GM19463 (cell line): Measurements from ENCODE around the gene RAB3GAP1.
"Not testable (repeated sequence)": the region's sequence is repeated elsewhere in the genome, so short reads cannot be mapped to it uniquely, and the experiment has no call there.

Experiments
- ATAC-seq: cut with Tn5 transposase; IDR thresholded peaks from one replicate; pipeline ENCODE4 v1.9.1; 2021; ENCODE audit warnings: mild to moderate bottlenecking, moderate library complexity; ENCODE audit not compliant: unreplicated experiment

RAB3GAP1 gene

GRCh38 chr2:135052042-135052876, at the start of gene RAB3GAP1:
Gene RAB3GAP1 (plus strand): TSS chr2:135052292. CDS start chr2:135052308, 16 bp downstream.
- peak; percentile 80 for ATAC-seq

DNA sequence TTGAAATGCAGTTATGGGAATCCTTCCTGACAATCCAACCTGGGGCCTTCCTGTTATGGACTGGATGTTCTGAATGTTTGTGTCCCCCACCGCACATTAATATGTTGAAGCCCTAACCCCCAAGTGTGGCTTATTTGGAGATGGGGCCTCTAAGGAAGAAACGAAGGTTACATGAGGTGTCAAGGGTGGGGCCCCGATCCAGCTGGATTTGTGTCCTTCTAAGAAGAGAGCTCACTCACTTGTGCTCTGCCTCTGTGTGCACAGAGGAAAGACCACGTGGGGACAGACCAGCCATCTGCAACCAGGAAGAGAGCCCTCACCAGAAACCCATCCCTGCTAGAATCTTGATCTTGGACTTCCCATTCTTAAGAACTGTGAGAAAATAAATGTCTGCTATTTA, 49.3 kb upstream of the RAB3GAP1 start:
- ATAC-seq: no peak

GRCh38 chr2:135004005-135004746, 47.9 kb upstream of the RAB3GAP1 start:
- ATAC-seq: peak; percentile 97

DNA sequence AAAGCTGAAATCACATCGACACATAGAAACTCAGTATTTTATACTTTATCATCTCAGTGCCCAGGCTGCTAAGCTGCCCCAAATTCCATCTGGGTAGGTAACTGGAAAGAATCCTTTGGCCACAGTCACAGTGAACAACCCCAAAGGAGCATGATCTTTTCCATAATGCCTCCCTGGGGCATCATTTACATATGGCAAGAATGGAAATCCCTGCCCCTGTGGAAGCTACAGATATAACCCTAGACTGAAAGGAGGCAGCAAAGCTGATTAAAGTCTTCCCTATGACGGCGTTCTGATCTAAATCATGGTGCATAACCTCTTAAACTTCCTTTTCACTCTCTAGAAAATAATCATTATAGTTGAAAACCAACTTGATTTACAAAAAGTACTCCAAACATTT, 46.3 kb upstream of the RAB3GAP1 start:
- ATAC-seq: no peak

DNA sequence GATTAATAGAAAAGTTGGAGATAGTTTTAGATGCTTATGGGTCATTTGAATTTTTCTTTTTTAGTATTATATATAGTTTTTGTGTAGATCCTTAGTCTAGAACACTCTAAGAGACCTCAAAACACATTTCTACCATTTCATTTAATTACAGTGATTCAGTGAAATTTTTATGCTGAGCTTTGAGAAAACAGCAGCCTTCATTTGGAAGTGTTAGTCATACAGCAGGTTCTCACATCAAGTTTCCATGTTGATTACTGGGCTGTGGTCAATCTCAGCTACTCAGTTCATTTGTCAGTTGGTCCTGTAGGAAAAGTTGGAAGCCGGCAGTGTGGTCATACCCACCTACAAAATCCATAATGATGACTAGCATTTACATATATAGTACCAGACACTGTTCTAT, 42.8 kb upstream of the RAB3GAP1 start:
- no peak for ATAC-seq

GRCh38 chr2:135010200-135010942, 41.7 kb upstream of the RAB3GAP1 start:
- no peak for ATAC-seq

GRCh38 chr2:135011633-135012032, 40.5 kb upstream of the RAB3GAP1 start:
- ATAC-seq: no peak

- ATAC-seq: no peak
Measured at GRCh38 chr2:135021618-135022017, 30.5 kb upstream of the RAB3GAP1 start.

- ATAC-seq: no peak
Measured at GRCh38 chr2:135022952-135023880, 28.9 kb upstream of the RAB3GAP1 start.

GRCh38 chr2:135023886-135024485, 28.1 kb upstream of the RAB3GAP1 start:
- ATAC-seq: no peak

DNA sequence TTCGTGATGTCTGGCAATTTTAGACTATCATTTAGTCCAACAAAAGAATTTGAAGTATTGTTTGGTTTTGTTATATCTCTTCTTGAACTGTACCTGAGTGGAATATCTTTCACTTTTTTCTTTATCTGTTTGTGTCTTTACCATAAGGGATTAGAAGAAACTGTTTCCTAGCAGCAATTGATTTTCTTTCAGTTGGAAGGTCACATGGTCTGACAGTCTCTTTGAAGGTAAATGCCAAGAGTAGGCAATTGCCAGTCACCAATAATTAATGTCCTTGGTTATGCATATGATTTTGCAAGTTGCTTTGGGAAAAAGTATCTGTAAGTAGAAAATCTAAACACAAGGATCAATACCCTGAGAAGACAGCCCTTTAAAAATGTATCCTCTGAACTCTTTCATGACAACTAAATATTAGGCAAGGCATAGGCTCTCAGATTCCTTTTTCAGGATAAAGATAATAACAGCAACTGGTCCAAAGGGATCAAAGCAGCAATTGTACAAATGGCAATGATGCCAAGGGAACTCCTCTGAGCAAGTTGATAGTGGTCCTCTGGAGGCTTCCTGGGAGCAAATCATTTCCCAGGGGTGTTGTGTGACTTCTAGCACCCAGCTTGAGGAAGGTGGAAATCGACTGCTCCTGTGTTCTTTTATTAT, 22.5 kb upstream of the RAB3GAP1 start:
- no peak for ATAC-seq

- no peak for ATAC-seq
Measured at GRCh38 chr2:135030826-135031225, 21.3 kb upstream of the RAB3GAP1 start.

DNA sequence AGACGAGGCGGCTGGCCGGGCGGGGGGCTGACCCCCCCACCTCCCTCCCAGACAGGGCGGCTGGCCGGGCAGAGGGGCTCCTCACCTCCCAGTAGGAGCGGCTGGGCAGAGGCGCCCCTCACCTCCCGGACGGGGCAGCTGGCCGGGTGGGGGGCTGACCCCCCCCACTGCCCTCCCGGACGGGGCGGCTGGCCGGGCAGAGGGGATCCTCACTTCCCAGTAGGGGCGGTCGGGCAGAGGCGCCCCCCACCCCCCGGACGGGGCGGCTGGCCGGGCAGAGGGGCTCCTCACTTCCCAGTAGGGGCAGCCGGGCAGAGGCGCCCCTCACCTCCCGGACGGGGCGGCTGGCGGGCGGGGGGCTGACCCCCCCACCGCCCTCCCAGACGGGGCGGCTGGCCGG, 18.9 kb upstream of the RAB3GAP1 start:
- ATAC-seq: not testable (repeated sequence)

DNA sequence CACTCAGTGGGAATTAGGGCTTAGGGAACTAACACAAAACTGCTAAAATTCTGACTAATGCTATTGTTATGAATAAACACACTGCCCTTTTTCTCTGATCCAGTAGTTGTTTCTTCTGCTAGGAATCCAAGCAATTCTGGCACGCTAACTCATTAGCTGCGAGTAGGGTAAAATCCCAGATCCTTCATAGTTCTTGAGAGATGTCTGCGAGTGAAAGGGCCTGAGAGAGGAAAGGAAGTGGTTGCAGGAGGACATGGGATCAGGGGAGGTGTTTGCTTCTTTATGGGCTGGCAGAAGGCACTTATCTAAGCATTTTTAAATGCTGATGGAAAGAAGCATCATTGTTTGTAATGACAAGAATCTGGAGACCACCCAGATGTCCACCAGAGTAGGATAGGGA, 14.3 kb upstream of the RAB3GAP1 start:
- no peak for ATAC-seq

- ATAC-seq: no peak
Measured at GRCh38 chr2:135043345-135043744, 8.7 kb upstream of the RAB3GAP1 start.

DNA sequence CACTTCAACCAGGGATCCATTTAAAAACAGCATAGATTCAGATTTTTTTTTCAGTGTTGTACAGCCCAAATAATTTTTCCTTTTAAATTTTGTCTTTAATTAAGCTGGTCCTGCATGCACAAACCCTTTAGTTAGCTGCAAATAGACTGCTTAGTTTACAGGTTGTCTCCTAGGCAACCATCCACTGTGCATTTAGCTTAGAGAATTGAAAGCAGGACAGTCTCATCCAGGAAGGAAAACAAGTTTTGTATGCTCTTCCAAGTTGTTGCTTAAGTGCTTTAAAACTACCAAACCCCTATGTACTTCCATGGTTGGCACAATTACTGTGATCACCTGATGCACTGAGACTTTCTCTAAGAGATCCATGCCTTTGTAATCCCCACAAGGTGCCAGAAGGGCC, 4.8 kb upstream of the RAB3GAP1 start, which contains the start of gene MAP3K19:
Gene MAP3K19, minus strand, starts transcription at position 148 of the 400 bp plus-strand sequence. CDS start 22,800 bp downstream, outside the sequence.
- no peak for ATAC-seq

- no peak for ATAC-seq
Measured at GRCh38 chr2:135048122-135048521, 4.0 kb upstream of the RAB3GAP1 start.

GRCh38 chr2:135050132-135050531, 2.0 kb upstream of the RAB3GAP1 start:
- ATAC-seq: no peak

GRCh38 chr2:135050684-135051083, 1.4 kb upstream of the RAB3GAP1 start:
- no peak for ATAC-seq
